Neural cell (in vitro differentiated cells): ENCODE measurements around the gene SAMD4A. TPM values are rescaled to one million over a fixed set of nuclear protein-coding genes. Genes with fewer than 3 reads are reported as not detected.

Source experiments
- H2AFZ ChIP-seq: fragments of 200-600, 300-800 bp; sonication (generic), shearing (Covaris generic); 2 replicates; pipeline ENCODE4 v1.6.0; 2014; ENCODE audit warnings: low read depth, mild to moderate bottlenecking, antibody characterized with exemption, low read length, moderate library complexity
- H3F3A ChIP-seq: fragments of 200-600 bp; shearing (Covaris generic); 2 replicates; pipeline ENCODE4 v1.6.1; 2016; ENCODE audit warnings: mild to moderate bottlenecking, moderate library complexity, mixed read lengths, antibody characterized with exemption, low read length; ENCODE audit not compliant: insufficient read depth, poor library complexity, severe bottlenecking
- H3K27ac ChIP-seq: fragments of 200-600, 300-800 bp; sonication (generic), shearing (Covaris generic); 2 replicates; pipeline ENCODE4 v1.5.1; 2014; ENCODE audit warnings: mild to moderate bottlenecking, low read length, moderate library complexity
- H3K27me3 ChIP-seq: fragments of 300-800, 200-600 bp; sonication (generic), shearing (Covaris generic); 2 replicates; pipeline ENCODE4 v1.6.0; 2014; ENCODE audit warnings: mild to moderate bottlenecking, low read depth, low read length, moderate library complexity; ENCODE audit not compliant: insufficient read depth
- H3K36me3 ChIP-seq: fragments of 300-800, 200-600 bp; sonication (generic), shearing (Covaris generic); 2 replicates; pipeline ENCODE4 v1.5.1; 2014; ENCODE audit warnings: mild to moderate bottlenecking, antibody characterized with exemption, low read length, moderate library complexity; ENCODE audit not compliant: insufficient read depth
- H3K4me2 ChIP-seq: fragments of 300-800, 200-600 bp; sonication (generic), shearing (Covaris generic); 2 replicates; pipeline ENCODE4 v1.6.0; 2014; ENCODE audit warnings: mild to moderate bottlenecking, low read length
- H3K4me3 ChIP-seq: fragments of 300-800, 200-600 bp; sonication (generic), shearing (Covaris generic); 2 replicates; pipeline ENCODE4 v1.5.1; 2014; ENCODE audit warnings: mild to moderate bottlenecking, low read length, moderate library complexity
- H3K79me2 ChIP-seq: fragments of 200-600 bp; shearing (Covaris generic); replicated peaks from 2 replicates; pipeline ENCODE4 v1.6.0; 2014; ENCODE audit warnings: mild to moderate bottlenecking, low read length, moderate library complexity; ENCODE audit not compliant: insufficient read depth
- H3K9ac ChIP-seq: fragments of 300-800, 200-600 bp; sonication (generic), shearing (Covaris generic); 2 replicates; pipeline ENCODE4 v1.6.1; 2016; ENCODE audit warnings: mild to moderate bottlenecking, low read length, mixed read lengths
- H3K9me2 ChIP-seq: fragments of 200-600 bp; shearing (Covaris generic); 2 replicates; pipeline ENCODE4 v1.6.1; 2016; ENCODE audit warnings: mild to moderate bottlenecking, low read length, mixed read lengths; ENCODE audit not compliant: insufficient read depth
- H3K9me3 ChIP-seq: fragments of 200-600, 300-800 bp; sonication (generic), shearing (Covaris generic); 2 replicates; pipeline ENCODE4 v1.6.1; 2016; ENCODE audit warnings: mild to moderate bottlenecking, mixed run types, low read length, moderate library complexity, mixed read lengths
- H4K20me1 ChIP-seq: fragments of 200-600 bp; shearing (Covaris generic); 2 replicates; pipeline ENCODE4 v1.6.1; 2016; ENCODE audit warnings: mild to moderate bottlenecking, mixed run types; ENCODE audit not compliant: insufficient read depth
- CTCF ChIP-seq: fragments of 450-650 bp; IDR thresholded peaks from 2 replicates; pipeline ENCODE4 v1.5.1; 2014; ENCODE audit warnings: antibody characterized with exemption, mild to moderate bottlenecking, moderate library complexity; ENCODE audit not compliant: poor library complexity, severe bottlenecking
- EP300 ChIP-seq: fragments of 450-650 bp; conservative IDR thresholded peaks from 2 replicates; pipeline ENCODE4 v1.6.1; 2014; ENCODE audit warnings: antibody characterized with exemption, mild to moderate bottlenecking, moderate library complexity; ENCODE audit not compliant: poor library complexity, severe bottlenecking
- EZH2 ChIP-seq: fragments of 200-600, 300-800 bp; shearing (Covaris generic), sonication (generic); IDR thresholded peaks from 2 replicates; pipeline ENCODE4 v1.6.1; 2014; ENCODE audit warnings: antibody characterized with exemption, low read length, borderline replicate concordance, mild to moderate bottlenecking; ENCODE audit not compliant: insufficient read depth, poor library complexity, severe bottlenecking
- MXI1 ChIP-seq: fragments of 450-650 bp; conservative IDR thresholded peaks from 2 replicates; pipeline ENCODE4 v1.6.1; 2014; ENCODE audit warnings: antibody characterized with exemption, mild to moderate bottlenecking; ENCODE audit not compliant: poor library complexity, severe bottlenecking
- POLR2AphosphoS5 ChIP-seq: IDR thresholded peaks from 2 replicates; pipeline ENCODE4 v1.6.1; 2012
- RAD21 ChIP-seq: fragments of 450-650 bp; conservative IDR thresholded peaks from 2 replicates; pipeline ENCODE4 v1.6.1; 2014; ENCODE audit warnings: antibody characterized with exemption, mild to moderate bottlenecking, moderate library complexity
- REST ChIP-seq: IDR thresholded peaks from 2 replicates; pipeline ENCODE4 v1.6.1; 2012; ENCODE audit warnings: borderline replicate concordance
- SMC3 ChIP-seq: fragments of 450-650 bp; conservative IDR thresholded peaks from 2 replicates; pipeline ENCODE4 v1.6.1; 2014; ENCODE audit warnings: antibody characterized with exemption, mild to moderate bottlenecking, moderate library complexity; ENCODE audit not compliant: poor library complexity
- TAF1 ChIP-seq: IDR thresholded peaks from 2 replicates; pipeline ENCODE4 v1.6.1; 2012; ENCODE audit warnings: low read depth
- polyA plus RNA-seq: library from polyadenylated mRNA; depleted of rRNA; stranded (reverse); fragments of >200 nt; gene quantifications from 2 replicates; pipeline ENCODE4 v1.2.3, GENCODE V29; 2014

SAMD4A gene
- polyA plus RNA-seq, 1 donor from 2014 or later: 1.0 TPM

- Histone ChIP-seq H3K27ac (no peak overlapping the region), H3K9ac (no peak overlapping the region), H3K9me2 (no peaks in the 10 kb centered on the region), H3K79me2 (no peaks in the 10 kb centered on the region), H4K20me1 (no peaks in the 10 kb centered on the region), H3K27me3 (no peaks in the 10 kb centered on the region), H2AFZ (no peak overlapping the region), H3K36me3 (no peaks in the 10 kb centered on the region), H3F3A (no peaks in the 10 kb centered on the region), H3K4me2 (no peak overlapping the region), H3K4me3 (no peak overlapping the region), H3K9me3 (no peaks in the 10 kb centered on the region)
- TF ChIP-seq MXI1 (no peak), EZH2 (no peak), SMC3 (no peak), CTCF (no peak), REST (no peak), POLR2AphosphoS5 (no peak), RAD21 (no peak), EP300 (no peak), TAF1 (no peak)
These were observed 187.9 kb downstream of the SAMD4A start for GRCh38 chr14:54754623-54755386.

GRCh38 chr14:54756656-54757392, 189.9 kb downstream of the SAMD4A start:
- H3K36me3 ChIP-seq: no peaks in the 10 kb centered on the region
- no peaks in the 10 kb centered on the region for H4K20me1 ChIP-seq
- H3K27ac ChIP-seq: no peak overlapping the region
- no peaks in the 10 kb centered on the region for H3K9me3 ChIP-seq
- no peak overlapping the region for H2AFZ ChIP-seq
- no peak overlapping the region for H3K4me2 ChIP-seq
- no peak overlapping the region for H3K4me3 ChIP-seq
- H3K9me2 ChIP-seq: no peaks in the 10 kb centered on the region
- H3K27me3 ChIP-seq: no peaks in the 10 kb centered on the region
- H3K9ac ChIP-seq: no peak overlapping the region
- no peaks in the 10 kb centered on the region for H3K79me2 ChIP-seq
- H3F3A ChIP-seq: no peaks in the 10 kb centered on the region
- TF ChIP-seq REST (no peak), TAF1 (no peak), EP300 (no peak), EZH2 (no peak), POLR2AphosphoS5 (no peak), SMC3 (no peak), RAD21 (no peak), CTCF (no peak)
